ENCODE measurements around the gene NCBP3.
"Not testable (repeated sequence)": the region's sequence is repeated elsewhere in the genome, so short reads cannot be mapped to it uniquely, and the experiment has no call there.

Gene NCBP3

GRCh38 chr17:3880983-3881382, 34.9 kb upstream of the NCBP3 start:
- no peak for DNase-seq

- no peak for DNase-seq
Observed at GRCh38 chr17:3879591-3880417, 33.8 kb upstream of the NCBP3 start.

GRCh38 chr17:3879186-3879585, 33.1 kb upstream of the NCBP3 start:
- no peak for DNase-seq

GRCh38 chr17:3877220-3877619, 31.2 kb upstream of the NCBP3 start:
- DNase-seq = no peak

GRCh38 chr17:3875317-3875716, 29.3 kb upstream of the NCBP3 start:
- no peak for DNase-seq

GRCh38 chr17:3873862-3874261, 27.8 kb upstream of the NCBP3 start:
- no peak for DNase-seq

GRCh38 chr17:3870871-3871306, 24.8 kb upstream of the NCBP3 start:
- DNase-seq = peak in 1 of 2 experiments; percentile 9

- no peak for DNase-seq
Observed at GRCh38 chr17:3867606-3868005, 21.6 kb upstream of the NCBP3 start.

GRCh38 chr17:3867106-3867505, 21.1 kb upstream of the NCBP3 start:
- no peak for DNase-seq

GRCh38 chr17:3866276-3866675, 20.2 kb upstream of the NCBP3 start:
- DNase-seq = no peak

GRCh38 chr17:3865176-3865575, 19.1 kb upstream of the NCBP3 start:
- no peak for DNase-seq

GRCh38 chr17:3864534-3864933, 18.5 kb upstream of the NCBP3 start:
- no peak for DNase-seq

- DNase-seq = no peak
Observed at GRCh38 chr17:3861761-3862681, 16.0 kb upstream of the NCBP3 start.

GRCh38 chr17:3860939-3861700, 15.1 kb upstream of the NCBP3 start:
- DNase-seq = no peak

GRCh38 chr17:3859940-3860339, 13.9 kb upstream of the NCBP3 start:
- DNase-seq = no peak

GRCh38 chr17:3857261-3858105, 11.4 kb upstream of the NCBP3 start:
- DNase-seq = no peak

- not testable (repeated sequence) for DNase-seq
Observed at GRCh38 chr17:3854204-3854603, 8.2 kb upstream of the NCBP3 start.

GRCh38 chr17:3852561-3852960, 6.5 kb upstream of the NCBP3 start:
- DNase-seq = no peak

- no peak for DNase-seq
Observed at GRCh38 chr17:3851461-3852100, 5.5 kb upstream of the NCBP3 start.

GRCh38 chr17:3848229-3848835, 2.3 kb upstream of the NCBP3 start:
- DNase-seq = peak in 1 of 2 experiments; percentile 3

- DNase-seq = no peak
Observed at GRCh38 chr17:3847165-3847670, 1.2 kb upstream of the NCBP3 start.
